GM12878 (cell line): ENCODE results near the gene GALK2.

Experiments used
- CBX5 ChIP-seq: sonication (generic); IDR thresholded peaks from 2 replicates; pipeline ENCODE4 v1.6.1; 2016; ENCODE audit warnings: low read depth, moderate library complexity, mild to moderate bottlenecking, inconsistent platforms
- E2F8 ChIP-seq: fragments of 450-650 bp; IDR thresholded peaks from 2 replicates; pipeline ENCODE4 v1.6.1; 2018; ENCODE audit warnings: mild to moderate bottlenecking, low read depth, moderate library complexity; ENCODE audit not compliant: partially characterized antibody
- HDAC6 ChIP-seq: fragments of 200-600 bp; sonication (generic); IDR thresholded peaks from one replicate; pipeline ENCODE4 v1.8.0; 2017; ENCODE audit warnings: antibody characterized with exemption; ENCODE audit not compliant: unreplicated experiment
- JUND ChIP-seq: IDR thresholded peaks from 2 replicates; pipeline ENCODE4 v1.6.1; 2012; ENCODE audit warnings: low read depth, mild to moderate bottlenecking, low read length, improper control_type of control experiment, moderate library complexity
- MAX ChIP-seq: IDR thresholded peaks from 2 replicates; pipeline ENCODE4 v1.6.1; 2012; ENCODE audit warnings: low read depth, low read length, improper control_type of control experiment
- POLR2A ChIP-seq: IDR thresholded peaks from 2 replicates; pipeline ENCODE4 v1.6.1; 2011; ENCODE audit warnings: low read depth, mild to moderate bottlenecking, low read length
- POLR2AphosphoS2 ChIP-seq: IDR thresholded peaks from 2 replicates; pipeline ENCODE4 v1.6.1; 2011; ENCODE audit warnings: low read depth, mild to moderate bottlenecking, low read length, improper control_type of control experiment, moderate library complexity
- POLR2AphosphoS5 ChIP-seq: IDR thresholded peaks from 2 replicates; pipeline ENCODE4 v1.6.1; 2011; ENCODE audit warnings: mild to moderate bottlenecking, low read length, inconsistent platforms
- REST ChIP-seq: IDR thresholded peaks from 2 replicates; pipeline ENCODE4 v1.6.1; 2012; ENCODE audit warnings: mild to moderate bottlenecking, low read depth, low read length
- TAF1 ChIP-seq: IDR thresholded peaks from 2 replicates; pipeline ENCODE4 v1.6.1; 2011; ENCODE audit warnings: mild to moderate bottlenecking, low read depth, low read length, borderline replicate concordance
- TCF7 ChIP-seq: IDR thresholded peaks from 2 replicates; pipeline ENCODE4 v1.6.1; 2014; ENCODE audit warnings: antibody characterized with exemption, borderline replicate concordance

- TF ChIP-seq MAX = no peak
- no peak for TF ChIP-seq TCF7
- TF ChIP-seq POLR2AphosphoS5 = no peak
- TF ChIP-seq POLR2AphosphoS2 = no peak
- no peak for TF ChIP-seq POLR2A
- no peak for TF ChIP-seq JUND
- TF ChIP-seq TAF1 = no peak
- no peak for TF ChIP-seq CBX5
- TF ChIP-seq REST = no peak
- no peak for TF ChIP-seq HDAC6
- no peak for TF ChIP-seq E2F8
Observed at GRCh38 chr15:49366496-49366895, 196.4 kb downstream of the GALK2 start.
